ENCODE measurements around the gene UNC45A.

Gene UNC45A

DNA sequence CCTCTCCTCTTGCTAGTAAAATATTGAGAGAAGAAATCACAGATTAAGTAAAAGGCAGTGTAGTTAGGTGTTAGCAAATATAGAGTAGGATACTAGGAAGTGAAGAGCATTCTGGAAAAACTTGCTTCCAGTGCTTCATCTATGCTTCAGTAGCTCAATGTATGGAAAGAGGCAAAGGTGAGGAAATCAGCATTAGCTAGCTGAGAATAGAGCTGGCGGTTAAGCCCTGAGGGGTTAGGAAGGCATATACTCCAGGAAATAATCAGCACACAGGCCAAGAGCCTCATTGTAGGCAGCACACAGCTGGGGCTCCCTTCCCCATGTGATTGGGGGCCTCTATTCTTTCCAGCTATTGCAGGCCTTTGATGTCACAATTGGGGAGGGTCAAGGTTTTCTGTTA lies 33.3 kb downstream of the UNC45A start:
- no peak for DNase-seq

GRCh38 chr15:90970274-90970673 lies 35.2 kb downstream of the UNC45A start:
- no peak for DNase-seq

DNA sequence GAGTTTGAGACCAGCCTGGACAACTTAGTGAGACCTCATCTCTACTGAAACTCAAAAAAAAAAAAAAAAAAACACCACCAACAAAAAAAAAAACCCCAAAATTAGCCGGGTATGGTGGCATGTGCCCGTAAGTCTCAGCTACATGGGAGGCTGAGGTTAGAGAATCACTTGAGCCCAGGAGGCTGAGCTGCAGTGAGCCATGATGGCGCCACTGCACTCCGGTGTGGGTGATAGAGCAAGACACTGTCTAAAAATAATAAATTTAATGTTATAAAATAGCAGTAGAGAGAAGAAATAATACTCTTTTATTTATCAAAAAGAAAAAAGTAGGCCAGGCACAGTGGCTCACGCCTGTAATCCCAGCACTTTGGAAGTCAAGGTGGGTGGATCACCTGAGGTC lies 37.0 kb downstream of the UNC45A start:
- no peak for DNase-seq

- no peak for DNase-seq
These were observed 39.1 kb downstream of the UNC45A start for GRCh38 chr15:90974216-90974615.

DNA sequence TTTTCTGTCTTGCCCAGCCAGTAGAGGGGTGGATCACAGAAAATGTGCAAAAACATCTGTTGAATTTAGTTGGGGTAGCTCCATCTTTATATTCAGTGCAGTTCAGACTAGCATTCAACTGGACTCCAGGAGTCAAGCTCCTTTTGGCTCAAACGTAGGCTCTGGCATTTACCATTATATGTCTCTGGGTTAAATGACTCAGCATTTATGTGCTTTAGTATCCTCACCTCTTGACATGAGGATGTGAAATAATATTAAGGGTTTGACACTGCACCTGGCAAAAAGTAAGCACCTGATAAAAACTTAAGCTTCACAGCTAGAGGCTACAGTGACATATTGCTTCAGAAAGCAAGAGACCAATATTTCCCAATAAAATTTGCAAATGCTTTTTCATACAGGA lies 44.5 kb downstream of the UNC45A start:
- no peak for DNase-seq

DNA sequence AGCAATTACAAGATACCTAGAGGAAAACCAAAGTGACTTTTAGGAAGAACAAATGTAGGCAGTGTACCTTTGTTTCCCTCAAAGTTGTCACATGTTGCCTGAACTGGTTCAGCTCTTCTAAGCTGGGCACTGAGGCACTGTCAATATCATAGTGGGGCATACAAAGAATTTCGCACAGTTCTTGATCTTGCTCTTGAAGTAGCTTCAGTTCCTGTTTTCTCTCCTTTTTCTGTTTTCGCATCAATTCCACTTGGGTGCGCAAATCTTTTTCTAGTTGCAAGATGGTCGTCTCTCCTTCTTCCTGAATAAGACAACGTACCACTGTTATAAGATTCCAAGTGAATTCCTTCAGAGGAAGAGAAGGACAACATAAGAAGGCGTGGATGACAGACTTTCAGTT lies 46.6 kb downstream of the UNC45A start:
- DNase-seq, result no peak

DNA sequence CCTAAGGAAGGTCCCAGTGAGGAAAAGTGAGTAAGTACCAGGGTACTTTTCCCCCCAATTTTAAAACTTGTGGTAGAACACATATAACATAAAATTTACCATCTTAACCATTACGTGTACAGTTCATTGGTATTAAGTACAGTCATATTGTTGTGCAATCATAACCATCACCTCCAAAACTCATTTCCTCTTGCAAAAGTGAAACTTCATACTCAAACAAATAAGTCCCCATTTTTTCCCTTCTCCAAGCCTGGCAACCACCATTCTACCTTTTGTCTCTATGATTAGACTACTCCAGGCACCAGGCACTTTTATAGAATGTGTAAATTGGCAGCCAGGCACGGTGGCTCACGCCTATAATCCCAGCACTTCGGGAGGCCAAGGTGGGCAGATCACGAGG lies 47.0 kb downstream of the UNC45A start:
- DNase-seq, result no peak

- DNase-seq, result no peak
These were observed 51.9 kb downstream of the UNC45A start for GRCh38 chr15:90986790-90987507.

GRCh38 chr15:90987561-90988141 lies 52.6 kb downstream of the UNC45A start:
- no peak for DNase-seq

- DNase-seq, result no peak
These were observed 53.2 kb downstream of the UNC45A start for GRCh38 chr15:90988296-90988695.

DNA sequence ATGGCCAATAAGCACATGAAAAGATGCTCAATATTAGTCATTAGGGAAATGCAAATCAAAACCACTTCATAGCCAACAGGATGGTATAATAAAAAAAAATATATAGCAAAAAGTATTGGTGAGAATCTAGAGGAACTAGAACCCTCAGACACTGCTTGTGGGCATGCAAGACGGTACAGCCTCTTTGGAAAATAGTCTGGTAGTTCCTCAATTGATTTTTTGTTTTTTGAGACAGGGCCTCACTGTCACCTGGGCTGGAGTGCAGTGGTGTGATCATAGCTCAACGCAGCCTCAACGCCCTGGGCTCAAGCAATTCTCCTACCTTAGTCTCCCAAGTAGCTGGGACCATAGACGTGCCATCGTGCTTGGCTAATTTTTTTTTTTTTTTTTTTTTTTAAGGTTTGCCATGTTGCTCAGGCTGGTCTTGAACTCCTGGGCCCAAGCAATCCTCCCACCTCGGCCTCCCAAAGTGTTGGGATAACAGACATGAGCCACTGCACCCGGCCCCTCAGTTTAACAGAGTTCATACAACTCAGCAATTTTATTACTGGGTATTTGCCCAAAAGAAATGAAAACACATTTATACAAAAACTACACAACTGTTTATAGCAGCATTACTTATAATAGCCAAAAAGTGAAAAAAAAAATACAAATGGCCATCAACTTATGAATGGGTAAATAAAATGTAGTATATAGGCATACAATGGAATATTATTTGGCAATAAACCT lies 54.1 kb downstream of the UNC45A start:
- DNase-seq, result no peak

DNA sequence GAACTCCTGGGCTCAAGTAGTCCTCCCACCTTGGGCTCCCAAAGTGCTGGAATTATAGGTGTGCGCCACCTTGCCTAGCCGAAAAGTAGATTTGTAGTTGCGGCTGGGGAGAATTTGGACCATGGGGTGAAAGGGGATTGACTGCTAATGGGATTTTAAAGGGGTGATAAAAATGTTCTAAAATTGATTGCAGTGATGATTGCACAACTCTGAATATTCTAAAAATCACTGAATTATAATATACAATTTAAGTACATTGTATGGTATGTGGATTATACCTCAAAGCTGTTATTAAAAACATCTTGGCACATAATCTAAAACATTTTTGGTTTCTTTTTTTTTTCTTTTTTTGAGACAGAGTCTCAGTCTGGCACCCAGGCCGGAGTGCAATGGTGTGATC lies 55.4 kb downstream of the UNC45A start:
- DNase-seq, result no peak

GRCh38 chr15:90991587-90992285 lies 56.7 kb downstream of the UNC45A start:
- no peak for DNase-seq

- DNase-seq, result no peak
These were observed 59.0 kb downstream of the UNC45A start for GRCh38 chr15:90994059-90994416.

DNA sequence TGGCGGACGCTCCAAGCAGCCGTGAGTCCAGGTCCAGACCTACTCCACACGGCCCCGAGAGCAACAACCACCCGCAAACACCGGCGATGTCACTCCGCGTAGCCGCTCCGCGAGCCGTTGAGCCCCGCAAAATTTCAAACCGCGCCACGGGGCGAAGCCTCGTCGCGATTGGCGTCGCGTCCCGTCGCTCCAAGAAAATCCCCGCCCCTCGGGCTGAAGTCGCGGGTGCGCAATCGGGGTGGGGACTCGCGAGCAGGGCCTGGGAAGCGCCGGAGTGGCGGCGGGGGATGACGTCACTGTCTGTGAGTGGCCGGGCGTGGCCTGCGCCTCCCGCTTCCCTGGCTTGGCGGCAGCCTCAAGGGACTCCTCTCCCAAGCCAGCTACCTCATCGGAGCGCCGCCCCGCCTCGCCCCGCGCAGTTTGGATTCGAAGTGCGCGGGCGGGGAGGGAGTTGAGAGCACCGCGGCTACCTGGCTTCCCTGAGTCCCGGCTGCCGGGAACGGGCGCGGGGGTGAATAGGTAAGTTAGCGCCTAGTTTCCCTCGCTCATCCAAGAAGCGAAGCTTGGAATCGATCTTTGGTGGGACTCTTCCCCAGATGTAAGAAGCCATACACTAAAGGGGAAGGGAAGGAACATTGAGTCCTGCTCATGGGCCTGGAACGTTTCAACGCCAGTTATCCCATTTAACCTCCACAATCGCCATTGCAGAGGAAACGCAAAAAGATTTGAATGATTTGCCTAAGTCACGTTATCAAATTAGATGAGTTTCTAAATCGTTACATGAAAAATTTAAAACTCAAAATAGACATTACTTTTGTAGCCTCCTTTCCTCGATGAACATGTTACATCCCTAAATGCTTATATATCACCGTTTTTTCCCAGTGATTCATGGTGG lies 59.6 kb downstream of the UNC45A start, which contains the start of gene PRC1:
PRC1 (minus strand) TSS at position 119 of the 895 bp plus-strand sequence; CDS start at position 1, 118 bp downstream.
- peak; percentile 94 for DNase-seq

DNA sequence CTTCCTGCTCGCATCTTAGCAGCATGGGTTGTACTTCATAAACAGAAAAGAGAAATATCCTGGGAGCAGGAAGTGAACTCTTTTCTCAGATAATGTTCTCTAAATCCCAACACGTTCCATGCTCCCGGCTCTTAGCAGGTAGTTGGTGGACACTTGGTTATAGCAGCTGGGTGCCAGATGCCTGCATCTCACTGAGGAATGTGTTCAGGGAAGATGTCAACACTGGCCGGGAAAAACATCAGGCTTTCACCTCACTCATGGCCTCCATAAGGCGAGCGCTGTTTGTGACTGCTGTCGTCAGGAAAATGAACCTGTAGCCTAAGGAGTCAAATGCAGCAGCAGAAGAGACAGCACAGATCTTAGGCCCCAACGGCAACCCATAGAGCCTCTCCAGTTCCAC lies 63.7 kb downstream of the UNC45A start:
- no peak for DNase-seq

DNA sequence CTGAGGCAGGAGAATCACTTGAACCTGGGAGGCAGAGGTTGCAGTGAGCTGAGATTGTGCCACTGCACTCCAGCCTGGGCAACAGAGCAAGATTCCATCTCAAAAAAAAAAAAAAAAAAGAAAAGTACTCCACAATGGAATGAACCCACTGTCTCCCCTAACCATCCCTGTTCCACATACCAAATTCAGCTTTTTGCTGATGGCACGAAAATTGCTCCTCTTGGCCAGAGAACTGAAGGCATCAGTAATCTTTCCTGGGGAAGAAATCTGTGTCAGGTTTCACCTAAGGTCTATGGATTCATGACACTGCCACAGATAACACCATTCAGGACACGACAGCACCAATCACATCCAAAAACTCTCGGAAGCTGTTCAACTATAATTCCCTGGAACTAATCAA lies 66.1 kb downstream of the UNC45A start:
- DNase-seq, result no peak
